PC-3 (cell line): ENCODE data around the gene FBN3. TPM values are rescaled to one million over a fixed set of nuclear protein-coding genes. Genes with fewer than 3 reads are reported as not detected.

Source experiments
- ATAC-seq: fragments of 200-7000 bp; cut with Tn5 transposase; 2 replicates; pipeline ENCODE4 v1.9.1; 2020; ENCODE audit warnings: mild to moderate bottlenecking, moderate library complexity
- BruUV-seq: library from RNA; stranded (reverse); fragments of 400-500 nt; replicated peaks from 2 replicates; lab custom pipeline; 2021; lab: Mats Ljungman, UMichigan
- CTCF ChIA-PET: fragments of 300-600 bp; sonication (Branson Sonifier 250); formaldehyde crosslinking; loops from one replicate; lab custom pipeline; 2022; ENCODE audit warnings: antibody characterized with exemption; lab: Charles Lee
- POLR2A ChIA-PET: fragments of 300-600 bp; sonication (Branson Sonifier 250); formaldehyde crosslinking; loops from one replicate; lab custom pipeline; 2022; ENCODE audit warnings: antibody characterized with exemption; ENCODE audit not compliant: unreplicated experiment; lab: Charles Lee
- DNase-seq: peaks from one replicate; pipeline ENCODE4 v3.0.0-alpha.2; 2015
- H2AFZ ChIP-seq: fragments of 300-600 bp; sonication (generic); 2 replicates; pipeline ENCODE4 v1.6.0; 2016; ENCODE audit warnings: antibody characterized with exemption, low read length
- H3F3A ChIP-seq: fragments of 300-600 bp; sonication (generic); one replicate; pipeline ENCODE4 v1.6.0; 2017; ENCODE audit warnings: antibody characterized with exemption, low read length, control low read depth, mild to moderate bottlenecking; ENCODE audit not compliant: unreplicated experiment
- H3K27ac ChIP-seq: fragments of 300-600 bp; sonication (generic); 2 replicates; pipeline ENCODE4 v1.5.1; 2016; ENCODE audit warnings: mild to moderate bottlenecking, low read length
- H3K27me3 ChIP-seq: fragments of 300-600 bp; sonication (generic); 2 replicates; pipeline ENCODE4 v1.6.1; 2016; ENCODE audit warnings: low read length, mixed read lengths
- H3K36me3 ChIP-seq: fragments of 300-600 bp; sonication (generic); 2 replicates; pipeline ENCODE4 v1.6.1; 2016; ENCODE audit warnings: low read depth, mixed run types, low read length, mixed read lengths
- H3K4me1 ChIP-seq: fragments of 300-600 bp; sonication (generic); 2 replicates; pipeline ENCODE4 v1.5.1; 2016; ENCODE audit warnings: low read length; ENCODE audit not compliant: insufficient read depth
- H3K4me2 ChIP-seq: fragments of 300-600 bp; sonication (generic); 2 replicates; pipeline ENCODE4 v1.6.0; 2016; ENCODE audit warnings: low read length
- H3K4me3 ChIP-seq: fragments of 300-600 bp; sonication (generic); 2 replicates; pipeline ENCODE4 v1.5.1; 2016; ENCODE audit warnings: mild to moderate bottlenecking, low read length, mixed read lengths
- H3K79me2 ChIP-seq: fragments of 300-600 bp; sonication (generic); 2 replicates; pipeline ENCODE4 v1.6.1; 2017; ENCODE audit warnings: low read length, mixed read lengths
- H3K9ac ChIP-seq: fragments of 300-600 bp; sonication (generic); 2 replicates; pipeline ENCODE4 v1.6.0; 2016; ENCODE audit warnings: mild to moderate bottlenecking, low read length
- H3K9me2 ChIP-seq: fragments of 300-600 bp; sonication (generic); replicated peaks from 2 replicates; pipeline ENCODE4 v1.6.1; 2016; ENCODE audit warnings: mixed run types, low read length, mixed read lengths
- H3K9me3 ChIP-seq: fragments of 300-600 bp; sonication (generic); 2 replicates; pipeline ENCODE4 v1.6.1; 2016; ENCODE audit warnings: low read length, mixed read lengths
- H4K20me1 ChIP-seq: fragments of 300-600 bp; sonication (generic); 2 replicates; pipeline ENCODE4 v1.6.1; 2016; ENCODE audit warnings: low read length, mixed read lengths
- EZH2 ChIP-seq: fragments of 300-600 bp; sonication (generic); IDR thresholded peaks from one replicate; pipeline ENCODE4 v1.6.1; 2017; ENCODE audit warnings: antibody characterized with exemption, mild to moderate bottlenecking, low read length; ENCODE audit not compliant: unreplicated experiment
- EZH2phosphoT487 ChIP-seq: fragments of 300-600 bp; sonication (generic); IDR thresholded peaks from 2 replicates; pipeline ENCODE4 v1.6.1; 2018; ENCODE audit warnings: mild to moderate bottlenecking, antibody characterized with exemption, low read length, borderline replicate concordance
- intact Hi-C: fragments of 100-400 bp; cut with micrococcal nuclease; formaldehyde crosslinking; loops from 2 replicates; pipeline ENCODE4 v1.9.0; 2023
- total RNA-seq: library from RNA; depleted of rRNA; stranded (reverse); fragments of >200 nt; gene quantifications from 2 replicates; pipeline ENCODE4 v1.2.3, GENCODE V29; 2014
- TF ChIP-seq, protein P1 (sequence below): fragments of 300-600 bp; sonication (generic); conservative IDR thresholded peaks from 2 replicates; pipeline ENCODE4 v1.5.1; 2017; ENCODE audit warnings: antibody characterized with exemption, low read depth, mild to moderate bottlenecking, low read length

The FBN3 gene
- total RNA-seq, 1 experiment from 2014 or later, result under 0.01 TPM

DNA sequence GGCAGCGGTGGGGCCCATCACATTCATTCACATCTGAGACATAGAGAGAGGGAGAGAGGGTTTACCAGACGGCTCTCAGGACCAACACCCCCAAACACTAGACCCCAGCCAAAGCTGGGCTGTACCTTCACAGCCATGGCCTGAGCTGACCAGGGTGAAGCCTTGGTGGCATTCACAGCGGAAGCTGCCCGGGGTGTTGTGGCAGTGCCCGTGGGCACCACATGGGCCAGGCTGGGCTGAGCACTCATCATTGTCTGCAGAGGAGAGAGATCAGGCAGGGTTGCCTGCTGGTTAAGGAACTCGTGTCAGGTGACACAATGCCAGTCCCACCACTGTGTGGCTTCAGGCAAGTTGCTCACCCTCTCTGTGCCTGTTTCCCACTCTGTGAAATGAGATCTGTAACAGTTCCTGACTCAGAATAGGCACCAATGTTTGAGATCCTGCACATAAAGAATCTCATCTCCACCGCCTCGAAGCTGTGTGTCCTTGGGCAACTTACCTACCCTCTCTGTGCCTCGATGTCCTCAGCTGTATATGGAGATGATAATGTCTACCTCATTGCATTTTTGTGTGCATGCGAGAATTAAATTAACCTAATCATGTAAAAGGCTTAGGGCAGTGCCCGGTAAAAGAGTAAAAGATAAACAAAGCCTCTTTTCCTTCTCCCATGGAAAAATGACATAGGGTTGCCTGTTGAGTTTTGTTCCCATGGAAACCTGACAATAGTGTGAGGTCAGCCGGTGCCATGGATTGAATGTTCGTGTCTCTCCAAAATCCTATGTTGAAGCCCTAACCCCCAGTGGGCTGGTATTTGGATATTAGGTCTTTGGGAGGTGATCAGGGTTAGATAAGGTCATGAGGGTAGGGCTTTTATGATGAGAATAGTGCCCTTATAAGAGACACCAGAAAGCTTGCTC, 74.0 kb downstream of the FBN3 start:
- no peaks in the 10 kb centered on the region for H3K9me3 ChIP-seq
- BruUV-seq, result no TSS peak
- H3K27me3 ChIP-seq, result no peaks in the 10 kb centered on the region
- no peaks in the 10 kb centered on the region for H3K79me2 ChIP-seq
- CTCF ChIA-PET, result no interaction called here
- intact Hi-C loops, result no loop called here
- no peaks in the 10 kb centered on the region for H3K9me2 ChIP-seq
- no peak overlapping the region for H3K4me3 ChIP-seq
- H3K4me2 ChIP-seq, result no peak overlapping the region
- no peak overlapping the region for H3K27ac ChIP-seq
- H3K36me3 ChIP-seq, result no peaks in the 10 kb centered on the region
- no peak for ATAC-seq
- H3K9ac ChIP-seq, result no peak overlapping the region
- no peaks in the 10 kb centered on the region for H4K20me1 ChIP-seq
- DNase-seq, result no peak
- no peaks in the 10 kb centered on the region for H3K4me1 ChIP-seq
- no peak overlapping the region for H2AFZ ChIP-seq
- TF ChIP-seq EZH2phosphoT487 (no peak), EZH2 (no peak)
- TF ChIP-seq, protein P1, sequence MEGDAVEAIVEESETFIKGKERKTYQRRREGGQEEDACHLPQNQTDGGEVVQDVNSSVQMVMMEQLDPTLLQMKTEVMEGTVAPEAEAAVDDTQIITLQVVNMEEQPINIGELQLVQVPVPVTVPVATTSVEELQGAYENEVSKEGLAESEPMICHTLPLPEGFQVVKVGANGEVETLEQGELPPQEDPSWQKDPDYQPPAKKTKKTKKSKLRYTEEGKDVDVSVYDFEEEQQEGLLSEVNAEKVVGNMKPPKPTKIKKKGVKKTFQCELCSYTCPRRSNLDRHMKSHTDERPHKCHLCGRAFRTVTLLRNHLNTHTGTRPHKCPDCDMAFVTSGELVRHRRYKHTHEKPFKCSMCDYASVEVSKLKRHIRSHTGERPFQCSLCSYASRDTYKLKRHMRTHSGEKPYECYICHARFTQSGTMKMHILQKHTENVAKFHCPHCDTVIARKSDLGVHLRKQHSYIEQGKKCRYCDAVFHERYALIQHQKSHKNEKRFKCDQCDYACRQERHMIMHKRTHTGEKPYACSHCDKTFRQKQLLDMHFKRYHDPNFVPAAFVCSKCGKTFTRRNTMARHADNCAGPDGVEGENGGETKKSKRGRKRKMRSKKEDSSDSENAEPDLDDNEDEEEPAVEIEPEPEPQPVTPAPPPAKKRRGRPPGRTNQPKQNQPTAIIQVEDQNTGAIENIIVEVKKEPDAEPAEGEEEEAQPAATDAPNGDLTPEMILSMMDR, result no peak
- POLR2A ChIA-PET, result interaction anchor here (0.6 kb wide), 1 partner anchor 1837 kb away, joined by 6 read pairs; no protein-coding TSS in a partner anchor
- no peaks in the 10 kb centered on the region for H3F3A ChIP-seq

DNA sequence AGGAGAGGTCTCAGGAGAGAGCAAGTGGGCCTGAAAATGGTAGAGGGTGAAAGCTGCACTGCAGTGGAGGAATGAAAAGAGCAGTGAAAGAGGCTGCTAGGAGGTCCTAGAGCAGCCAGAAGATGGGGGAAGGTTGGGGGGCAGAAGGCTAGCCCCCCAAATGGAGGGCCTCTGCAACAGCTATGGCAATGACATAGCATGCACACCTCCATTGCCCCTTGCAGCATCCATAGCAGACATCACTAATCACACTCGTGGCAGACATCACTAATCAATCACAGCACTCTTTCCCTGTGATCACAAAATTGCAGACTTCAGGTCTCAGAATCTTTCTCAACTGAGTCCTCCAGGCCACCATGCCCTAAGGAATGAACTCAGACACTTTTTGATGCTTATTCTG, 74.9 kb downstream of the FBN3 start:
- Histone ChIP-seq H3K79me2 (no peaks in the 10 kb centered on the region), H2AFZ (no peak overlapping the region), H4K20me1 (no peaks in the 10 kb centered on the region), H3K9me2 (no peaks in the 10 kb centered on the region), H3K27me3 (no peaks in the 10 kb centered on the region), H3K36me3 (no peaks in the 10 kb centered on the region), H3K9ac (no peak overlapping the region), H3K9me3 (no peaks in the 10 kb centered on the region), H3K4me2 (no peak overlapping the region), H3K4me1 (no peaks in the 10 kb centered on the region), H3K27ac (no peak overlapping the region), H3K4me3 (no peak overlapping the region), H3F3A (no peaks in the 10 kb centered on the region)
- ATAC-seq (no peak), DNase-seq (no peak)
- CTCF ChIA-PET, result no interaction called here
- POLR2A ChIA-PET, result no interaction called here
- intact Hi-C loops, result no loop called here
- BruUV-seq, result no TSS peak
- TF ChIP-seq EZH2phosphoT487, result no peak
- TF ChIP-seq EZH2, result no peak
- TF ChIP-seq, protein P1, result no peak

DNA sequence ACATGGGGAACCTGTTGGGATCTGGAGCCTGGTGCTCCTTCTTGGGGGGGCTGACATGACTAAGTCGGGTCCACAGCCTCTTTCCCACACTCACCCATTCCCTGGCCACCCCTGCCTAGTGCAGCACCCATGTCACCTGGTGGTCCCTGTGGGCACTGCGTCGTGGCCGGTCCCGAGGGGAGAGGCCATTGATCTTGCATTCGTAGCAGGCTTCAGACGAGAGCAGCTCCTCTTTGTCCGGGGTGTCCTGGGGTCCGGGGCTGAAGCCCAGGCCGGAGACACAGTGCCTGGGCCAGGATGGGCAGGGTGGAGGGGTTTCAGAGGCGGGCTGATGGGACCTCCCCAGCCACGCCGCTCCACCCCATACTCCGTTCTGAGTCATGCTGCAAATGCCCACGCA, 77.5 kb downstream of the FBN3 start:
- CTCF ChIA-PET, result no interaction called here

More for the DNA sequence above, 77.5 kb downstream of the FBN3 start:
- Histone ChIP-seq H3K27me3 (no peaks in the 10 kb centered on the region), H3K9ac (no peak overlapping the region), H3K4me1 (no peaks in the 10 kb centered on the region), H3K36me3 (no peaks in the 10 kb centered on the region), H2AFZ (no peak overlapping the region), H3F3A (no peaks in the 10 kb centered on the region), H3K4me2 (no peak overlapping the region), H4K20me1 (no peaks in the 10 kb centered on the region), H3K9me3 (no peaks in the 10 kb centered on the region), H3K4me3 (no peak overlapping the region), H3K9me2 (no peaks in the 10 kb centered on the region), H3K27ac (no peak overlapping the region), H3K79me2 (no peaks in the 10 kb centered on the region)
- no TSS peak for BruUV-seq
- TF ChIP-seq EZH2phosphoT487, result no peak
- TF ChIP-seq, protein P1, result no peak
- POLR2A ChIA-PET, result no interaction called here
- no peak for ATAC-seq
- intact Hi-C loops, result no loop called here
- DNase-seq, result no peak
